ENCODE data around the gene ZNF185.

GRCh38 chrX:152930516-152930915 is 32.6 kb downstream of the ZNF185 start:
- TF ChIP-seq CTCF (IDR thresholded peaks at IDR 0.05) (no peak), POLR2A (IDR thresholded peaks at IDR 0.05) (no peak)
